A549 (cell line): ENCODE data around the gene BBIP1. TPM values are rescaled to one million over a fixed set of nuclear protein-coding genes. Genes with fewer than 3 reads are reported as not detected.
A peak's percentile ranks its signal among the peaks of the same experiment; 100 is the strongest.

Source experiments
- ATAC-seq, 2 experiments: fragments of 200-7000 bp in 1 of 2; fragments of >200 bp in 1 of 2; cut with Nextera tagmentation in 1 of 2; cut with Tn5 transposase in 1 of 2; 3 replicates each; pipeline versions ENCODE4 v1.8.0 to v1.9.1; 2018 to 2020; ENCODE audit warnings: mild to moderate bottlenecking in 1 of 2, moderate library complexity in 1 of 2
- CTCF ChIA-PET: fragments of 300-600 bp; sonication (Branson Sonifier 250); formaldehyde crosslinking; extraction: SDS; loops from one replicate; lab custom pipeline; 2021; ENCODE audit warnings: antibody characterized with exemption, inconsistent platforms; lab: Yijun Ruan, JAX
- POLR2A ChIA-PET: fragments of 350-600 bp; formaldehyde crosslinking; extraction: SDS; loops from one replicate; lab custom pipeline; 2021; ENCODE audit warnings: antibody characterized with exemption, inconsistent platforms; lab: Yijun Ruan, JAX
- DNase-seq, 2 experiments: peaks; one replicate each; pipeline versions ENCODE4 v3.0.0 to v3.0.0-alpha.2; 2011 to 2016; ENCODE audit warnings: low read depth in 1 of 2, low spot score in 1 of 2
- FAIRE-seq: peaks from 2 replicates; lab custom pipeline; 2011; peaks lifted over from hg19 to GRCh38; lab: Jason Lieb, UNC
- H3K27ac ChIP-seq, 2 experiments: fragments of >200 bp; sonication (Bioruptor Twin); formaldehyde crosslinking; 3 replicates each; pipeline ENCODE4 v1.5.1; 2016 to 2017
- H3K4me1 ChIP-seq: fragments of >200 bp; sonication (Bioruptor Twin); formaldehyde crosslinking; 3 replicates; pipeline ENCODE4 v1.6.1; 2016
- H3K4me2 ChIP-seq: fragments of >200 bp; sonication (Bioruptor Twin); formaldehyde crosslinking; 3 replicates; pipeline ENCODE4 v1.6.1; 2016
- H3K4me3 ChIP-seq: fragments of >200 bp; sonication (Bioruptor Twin); formaldehyde crosslinking; 3 replicates; pipeline ENCODE4 v1.5.1; 2016
- H3K9me3 ChIP-seq: fragments of >200 bp; sonication (Bioruptor Twin); formaldehyde crosslinking; 3 replicates; pipeline ENCODE4 v1.6.1; 2016
- CEBPB ChIP-seq, 2 experiments: fragments of >200 bp in 1 of 2; sonication (Bioruptor Twin) in 1 of 2; formaldehyde crosslinking in 1 of 2; IDR thresholded peaks; 2 replicates each; pipeline ENCODE4 v1.6.1; 2012 to 2016
- EHMT2 ChIP-seq: fragments of 200-600 bp; sonication (generic); IDR thresholded peaks from 2 replicates; pipeline ENCODE4 v1.6.1; 2016; ENCODE audit warnings: antibody characterized with exemption, low read depth, mild to moderate bottlenecking, moderate library complexity
- FOSL2 ChIP-seq, 2 experiments: fragments of 450-650 bp in 1 of 2; fragments of >200 bp in 1 of 2; sonication (Bioruptor Twin) in 1 of 2; formaldehyde crosslinking; IDR thresholded peaks; 2 replicates each; pipeline versions ENCODE4 v1.5.0 to v1.6.1; 2016 to 2020; ENCODE audit warnings: mild to moderate bottlenecking in 1 of 2, moderate library complexity in 1 of 2
- JUN ChIP-seq, 2 experiments: fragments of >200 bp; sonication (Bioruptor Twin); formaldehyde crosslinking; IDR thresholded peaks; 2 replicates in 1 of 2; 3 replicates in 1 of 2; pipeline ENCODE4 v1.6.1; 2016 to 2017
- KDM5A ChIP-seq: fragments of 200-600 bp; sonication (generic); IDR thresholded peaks from 2 replicates; pipeline ENCODE4 v1.6.1; 2016; ENCODE audit warnings: antibody characterized with exemption, mild to moderate bottlenecking
- MAFK ChIP-seq: fragments of 450-650 bp; IDR thresholded peaks from 2 replicates; pipeline ENCODE4 v1.6.1; 2014; ENCODE audit not compliant: partially characterized antibody
- MAX ChIP-seq: IDR thresholded peaks from 2 replicates; pipeline ENCODE4 v1.6.1; 2012
- MAZ ChIP-seq: fragments of 150-350 bp; IDR thresholded peaks from 2 replicates; pipeline ENCODE4 v1.6.1; 2014; ENCODE audit warnings: antibody characterized with exemption, low read depth, low read length, borderline replicate concordance
- NR3C1 ChIP-seq: fragments of >200 bp; sonication (Bioruptor Twin); formaldehyde crosslinking; IDR thresholded peaks from 3 replicates; pipeline ENCODE4 v1.6.1; 2017
- PHF8 ChIP-seq: fragments of 200-600 bp; sonication (generic); IDR thresholded peaks from 2 replicates; pipeline ENCODE4 v1.6.1; 2016; ENCODE audit warnings: low read depth, mild to moderate bottlenecking, antibody characterized with exemption, moderate library complexity, borderline replicate concordance
- POLR2A ChIP-seq: IDR thresholded peaks from 2 replicates; pipeline ENCODE4 v1.6.1; 2012; ENCODE audit warnings: mild to moderate bottlenecking, low read length
- RAD21 ChIP-seq, 2 experiments: fragments of >200 bp in 1 of 2; sonication (Bioruptor Twin) in 1 of 2; formaldehyde crosslinking in 1 of 2; IDR thresholded peaks in 1 of 2; conservative IDR thresholded peaks in 1 of 2; 2 replicates in 1 of 2; 3 replicates in 1 of 2; pipeline ENCODE4 v1.6.1; 2012 to 2018; ENCODE audit warnings: inconsistent platforms in 1 of 2
- USF2 ChIP-seq: fragments of 450-650 bp; IDR thresholded peaks from 2 replicates; pipeline ENCODE4 v1.6.1; 2014; ENCODE audit warnings: antibody characterized with exemption
- WGBS: methylation state at CpG from one replicate; pipeline ENCODE4 v1.1.6; 2017; ENCODE audit errors: missing lambda C conversion rate; 5-methylcytosine and 5-hydroxymethylcytosine counted together
- polyA plus RNA-seq, 4 experiments: library from polyadenylated mRNA; depleted of rRNA in 3 of 4; stranded (reverse); fragments of >200 nt; fragmentation: RNase III in 1 of 4; extraction: RNeasy Plus Mini Kit Qiagen cat#74134 plus additional on column Dnase treatment in 1 of 4; gene quantifications; 2 replicates in 3 of 4; 3 replicates in 1 of 4; pipeline ENCODE4 v1.2.3, GENCODE V29; 2011 to 2017

BBIP1 gene
- polyA plus RNA-seq, 2 of the 4 experiments (the other 2 are of a cell fraction): 57.2 to 83.4 TPM

- 0 out of 6 replicates have a peak, but pooled peaks of 1 of the 2 experiments have one; percentile 12 for ATAC-seq
- H3K27ac ChIP-seq: peak overlapping the region in 1 of 2 experiments; percentile 3; a peak in 1 of 6 replicates
- peak in 1 of 2 experiments; percentile 56 for DNase-seq
- FAIRE-seq: peak; percentile 56
- no peak overlapping the region for H3K4me3 ChIP-seq
- H3K9me3 ChIP-seq: no peaks in the 10 kb centered on the region
- H3K4me2 ChIP-seq: peak overlapping the region; percentile 90
- POLR2A ChIA-PET: no interaction called here
- WGBS: 0% methylated on average over 2 of the region's 2 CpGs
- H3K4me1 ChIP-seq: peaks cover 39% of the 10 kb centered on the region
- TF ChIP-seq FOSL2 (IDR thresholded peaks at IDR 0.05) (no peak), FOSL2 (CRISPR knock-in tag; IDR thresholded peaks at IDR 0.05) (peak; percentile 14; the same call in 1 of the 2 replicates), MAX (0 out of 2 replicates have a peak, but pooled peaks have one; percentile 31), MAZ (no peak)
- CTCF ChIA-PET: interaction anchor here (0.9 kb wide), 1 partner anchor 69 kb away, joined by 3 read pairs; no protein-coding TSS in a partner anchor
Measured at GRCh38 chr10:110923856-110924493, 5.0 kb upstream of the BBIP1 start.

- POLR2A ChIA-PET: no interaction called here
- peak overlapping the region; percentile 78 for H3K4me3 ChIP-seq
- under 1% methylated on average over 30 of the region's 44 CpGs for WGBS
- no peaks in the 10 kb centered on the region for H3K9me3 ChIP-seq
- peak overlapping the region; percentile 90 for H3K4me2 ChIP-seq
- peaks cover 60% of the 10 kb centered on the region for H3K4me1 ChIP-seq
- CTCF ChIA-PET: no interaction called here
- FAIRE-seq (no peak), DNase-seq (peak in 1 of 2 experiments; percentile 54), ATAC-seq (peak in 1 of 2 experiments; percentile 23; a peak in 3 of 6 replicates)
- TF ChIP-seq USF2 (no peak), NR3C1 (no peak), EHMT2 (no peak), PHF8 (peak; percentile 11; the same call in 1 of the 2 replicates)
- peak overlapping the region; percentile 87 to 98 for H3K27ac ChIP-seq
Measured at GRCh38 chr10:110919971-110920881, 1.2 kb upstream of the BBIP1 start.

- 3% methylated on average over 7 of the region's 61 CpGs for WGBS
- FAIRE-seq: no peak
- Histone ChIP-seq H3K4me1 (peaks cover 56% of the 10 kb centered on the region), H3K4me3 (peak within 1 kb of the TSS; percentile 78), H3K27ac (peak within 1 kb of the TSS; percentile 95 to 98), H3K9me3 (no peaks in the 10 kb centered on the region), H3K4me2 (peak within 1 kb of the TSS; percentile 90)
- TF ChIP-seq KDM5A: no peak
- TF ChIP-seq JUN (IDR thresholded peaks at IDR 0.05): peak in 1 of 2 experiments; percentile 63; a peak in 2 of 5 replicates
- TF ChIP-seq PHF8: peak; percentile 85; the same call in 1 of the 2 replicates
- TF ChIP-seq RAD21 (conservative IDR thresholded peaks at IDR 0.05 in 1 of 2, IDR thresholded peaks at IDR 0.05 in 1 of 2): peak in 1 of 2 experiments; percentile 22; a peak in 1 of 5 replicates
- peak; percentile 92 for TF ChIP-seq POLR2A
- TF ChIP-seq CEBPB (IDR thresholded peaks at IDR 0.05): no peak
- ATAC-seq: peak; percentile 64 to 76
- ChIA-PET POLR2A (interaction anchor here (0.6 to 2.6 kb wide), 19 partner anchors 9 to 614 kb away, joined by 3 to 20 read pairs (median 4); partner anchors contain the start of genes ADRA2A, PDCD4, RBM20 and SMNDC1), CTCF (interaction anchor here (1.0 to 2.3 kb wide), 3 partner anchors 26 to 173 kb away, joined by 3 to 8 read pairs (median 5); partner anchors contain the start of gene PDCD4)
- peak in 1 of 2 experiments; percentile 55 for DNase-seq
Measured at GRCh38 chr10:110919349-110919931, 460 bp upstream of the BBIP1 start, which contains the start of gene SHOC2. TSS of gene SHOC2 (plus strand) at chr10:110919604. CDS start at chr10:110964359, 44,755 bp downstream.

- ATAC-seq: no peak
- H3K9me3 ChIP-seq: no peaks in the 10 kb centered on the region
- peaks cover 44% of the 10 kb centered on the region for H3K4me1 ChIP-seq
- H3K4me3 ChIP-seq: peak overlapping the region; percentile 57
- TF ChIP-seq MAFK (no peak), POLR2A (no peak)
- TF ChIP-seq, all 56 proteins: peak for 0
- FAIRE-seq (no peak), DNase-seq (peak; percentile 89 to 96)
- H3K4me2 ChIP-seq: peak overlapping the region; percentile 76
- CTCF ChIA-PET: interaction anchor here (0.7 to 2.3 kb wide), 6 partner anchors 9 to 247 kb away, joined by 3 to 8 read pairs (median 4); no protein-coding TSS in a partner anchor
- H3K27ac ChIP-seq: peak overlapping the region; percentile 92 to 95
- POLR2A ChIA-PET: interaction anchor here (0.7 to 2.6 kb wide), 16 partner anchors 8 to 613 kb away, joined by 3 to 20 read pairs (median 6); partner anchors contain the start of genes PDCD4 and SMNDC1
- WGBS: 2% methylated on average over 10 of the region's 15 CpGs
Measured at GRCh38 chr10:110918269-110918642, 724 bp downstream of the BBIP1 start.
